Activated effector memory CD4-positive, alpha-beta T cell treated with anti-CD3 and anti-CD28 coated beads, Interleukin-2, amount 50 U/mL, for 16 hours (primary cell): ENCODE data around the gene NUP160.
"Not testable (repeated sequence)": the region's sequence is repeated elsewhere in the genome, so short reads cannot be mapped to it uniquely, and the experiment has no call there.

Experiments
- DNase-seq: peaks from one replicate; pipeline ENCODE4 v3.0.0-alpha.2; 2020

The NUP160 gene

GRCh38 chr11:47860536-47860935 lies 12.4 kb upstream of the NUP160 start:
- DNase-seq: no peak

DNA sequence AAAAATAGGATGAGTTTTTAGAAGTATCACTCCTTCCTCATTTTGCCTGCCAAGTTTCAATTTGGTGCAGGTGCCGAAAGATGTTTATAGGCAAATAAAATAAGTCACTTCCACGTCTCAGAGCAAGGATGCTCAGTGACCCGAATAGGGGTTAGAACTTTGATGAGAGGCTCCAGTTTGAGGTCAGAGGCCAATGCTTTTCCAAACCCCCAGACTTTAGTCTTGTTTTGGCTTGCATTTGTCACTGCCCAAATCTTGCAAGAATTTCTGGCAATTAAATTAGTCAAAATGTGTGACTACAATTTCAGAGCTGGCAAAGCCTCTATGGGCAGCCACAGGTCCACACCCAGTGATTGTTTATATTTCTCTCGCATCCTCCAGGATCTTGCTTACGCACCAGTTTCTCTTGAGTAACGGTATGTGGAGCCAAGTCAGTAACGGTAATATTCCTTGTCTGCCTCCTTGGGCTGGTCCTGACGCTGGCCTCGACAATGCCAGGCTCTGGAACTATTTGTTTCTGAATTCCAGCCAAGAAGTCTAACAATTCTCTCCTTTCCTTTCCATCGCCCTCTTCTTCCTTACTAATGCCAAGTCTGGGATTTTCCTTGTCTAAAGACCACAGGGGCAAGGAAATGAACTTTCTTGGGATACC lies 9.9 kb upstream of the NUP160 start:
- no peak for DNase-seq

- no peak for DNase-seq
Measured at GRCh38 chr11:47857485-47857884, 9.3 kb upstream of the NUP160 start.

- no peak for DNase-seq
Measured at GRCh38 chr11:47856186-47856585, 8.0 kb upstream of the NUP160 start.

- no peak for DNase-seq
Measured at GRCh38 chr11:47854667-47855066, 6.5 kb upstream of the NUP160 start.

- DNase-seq: no peak
Measured at GRCh38 chr11:47852053-47852452, 3.9 kb upstream of the NUP160 start.

- no peak for DNase-seq
Measured at GRCh38 chr11:47850337-47850736, 2.2 kb upstream of the NUP160 start.

- DNase-seq: no peak
Measured at GRCh38 chr11:47848700-47849155, 578 bp upstream of the NUP160 start.

- DNase-seq: no peak
Measured at GRCh38 chr11:47847537-47847891, 636 bp downstream of the NUP160 start.

DNA sequence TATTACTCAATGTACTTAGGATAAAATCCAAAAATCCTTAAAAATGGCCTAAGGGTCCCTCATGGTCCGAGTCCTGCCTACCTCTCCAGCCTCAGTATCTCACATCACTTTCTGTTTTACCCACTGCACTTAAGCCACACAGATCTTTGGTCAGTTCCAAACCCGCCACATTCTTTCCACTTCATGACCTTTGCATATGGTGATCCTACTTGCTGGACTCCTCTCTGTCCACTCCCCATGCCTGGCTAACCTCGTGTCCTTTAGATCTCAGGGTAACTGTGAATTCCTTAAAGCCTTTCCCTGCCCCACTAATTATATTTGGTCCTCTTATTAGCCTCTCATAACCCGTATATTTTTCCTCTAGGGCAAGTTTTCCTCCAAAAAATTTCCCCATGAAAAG lies 1.2 kb downstream of the NUP160 start:
- no peak for DNase-seq

- DNase-seq: no peak
Measured at GRCh38 chr11:47843361-47844055, 4.6 kb downstream of the NUP160 start.

GRCh38 chr11:47842749-47843148 lies 5.4 kb downstream of the NUP160 start:
- DNase-seq: no peak

DNA sequence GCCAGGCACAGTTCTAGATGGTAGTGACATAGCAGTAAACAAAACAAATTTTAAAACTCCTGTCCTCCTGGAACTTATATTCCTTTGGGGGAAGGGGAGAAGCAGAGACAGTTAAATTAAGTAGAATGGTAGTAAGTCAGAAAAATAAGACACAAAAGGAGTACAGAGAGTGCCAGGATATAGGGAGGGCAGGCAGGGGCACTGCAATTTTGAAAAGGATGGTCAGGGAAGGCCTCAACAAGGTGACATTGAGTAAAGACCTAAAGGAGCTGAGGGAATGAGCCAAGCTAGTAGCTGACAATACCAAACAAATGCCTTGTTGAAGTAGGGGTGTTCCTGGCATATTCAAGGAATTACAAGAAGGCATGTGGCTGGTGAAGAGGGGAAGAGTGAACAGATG lies 10.2 kb downstream of the NUP160 start:
- DNase-seq: no peak

DNA sequence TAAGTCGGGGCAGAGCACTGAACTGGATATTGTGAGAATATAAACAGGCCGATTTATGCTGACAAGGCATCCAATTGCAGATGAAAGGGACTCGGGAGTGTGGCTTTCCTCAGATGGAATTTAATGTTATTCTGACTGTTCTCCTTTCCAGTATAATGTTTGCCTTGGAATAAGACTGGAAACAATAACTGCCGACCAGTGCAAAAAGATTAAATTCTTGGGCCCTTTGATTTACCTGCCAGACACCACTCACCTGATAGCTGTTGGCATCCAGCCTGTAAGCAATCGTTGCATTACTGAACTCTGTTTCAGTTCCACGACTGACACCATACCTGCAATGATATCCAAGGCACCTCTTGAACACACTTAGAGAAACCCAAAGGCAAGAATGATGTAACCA lies 10.9 kb downstream of the NUP160 start:
- DNase-seq: no peak

- DNase-seq: not testable (repeated sequence)
Measured at GRCh38 chr11:47830013-47830412, 18.1 kb downstream of the NUP160 start.

DNA sequence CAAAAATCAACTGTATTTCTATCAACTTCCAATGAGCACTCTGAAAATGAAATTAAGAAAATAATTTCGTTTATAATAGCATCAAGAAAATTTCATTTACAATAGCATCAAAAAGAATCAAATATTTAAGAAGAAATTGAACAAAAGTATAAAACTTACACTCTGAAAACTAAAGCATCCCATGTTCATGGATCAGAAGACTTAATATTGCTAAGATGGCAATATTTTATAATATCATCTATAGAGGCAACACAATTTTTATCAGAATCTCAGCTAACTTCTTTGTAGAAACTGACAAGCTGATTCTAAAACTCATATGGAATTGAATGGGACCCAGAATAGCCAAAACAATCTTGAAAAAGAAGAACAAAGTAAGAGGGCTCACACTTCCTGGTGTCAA lies 19.9 kb downstream of the NUP160 start:
- no peak for DNase-seq

- DNase-seq: not testable (repeated sequence)
Measured at GRCh38 chr11:47822664-47823063, 25.5 kb downstream of the NUP160 start.

- no peak for DNase-seq
Measured at GRCh38 chr11:47819743-47820142, 28.4 kb downstream of the NUP160 start.

DNA sequence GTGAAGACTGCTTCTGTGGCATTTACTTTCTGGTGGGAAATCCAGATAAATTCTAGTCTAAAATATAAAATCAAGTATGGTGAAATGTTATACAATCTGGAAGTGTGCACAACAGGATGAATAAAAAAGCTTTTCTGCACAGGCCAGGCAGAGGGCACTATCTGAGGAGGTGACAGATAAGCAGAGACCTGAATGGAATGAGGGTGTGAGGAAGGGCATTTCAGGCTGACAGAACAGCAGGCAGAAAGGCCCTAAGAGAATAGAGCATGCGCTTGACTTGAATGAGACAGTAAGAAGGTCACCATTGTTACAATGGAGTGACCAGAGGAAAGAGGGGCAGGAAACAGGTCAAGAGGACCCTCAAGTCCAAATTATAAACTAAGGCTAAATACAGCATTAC lies 47.4 kb downstream of the NUP160 start:
- no peak for DNase-seq

GRCh38 chr11:47797633-47798032 lies 50.5 kb downstream of the NUP160 start:
- DNase-seq: peak; percentile 69

- DNase-seq: no peak
Measured at GRCh38 chr11:47791774-47792430, 56.2 kb downstream of the NUP160 start.

- DNase-seq: not testable (repeated sequence)
Measured at GRCh38 chr11:47790017-47790416, 58.1 kb downstream of the NUP160 start.

DNA sequence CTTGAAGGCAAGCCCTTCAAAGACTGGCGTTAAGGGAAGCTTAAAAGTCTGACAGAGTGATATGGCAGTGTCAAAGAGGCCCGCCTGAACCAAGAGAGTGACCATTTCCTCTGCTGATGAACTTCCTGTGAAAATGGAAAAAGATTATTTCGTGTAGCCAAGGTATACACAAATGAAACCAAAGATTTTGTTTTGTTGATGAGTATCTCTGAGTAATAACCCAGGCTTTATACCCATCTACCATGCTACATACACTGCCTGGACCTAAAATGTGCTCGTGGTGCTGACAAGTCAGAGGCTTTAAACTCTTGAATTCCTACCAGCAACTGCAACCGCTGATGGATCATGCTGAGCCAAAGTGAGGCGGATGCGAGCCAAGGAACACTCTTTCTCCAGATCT lies 60.0 kb downstream of the NUP160 start:
- no peak for DNase-seq

DNA sequence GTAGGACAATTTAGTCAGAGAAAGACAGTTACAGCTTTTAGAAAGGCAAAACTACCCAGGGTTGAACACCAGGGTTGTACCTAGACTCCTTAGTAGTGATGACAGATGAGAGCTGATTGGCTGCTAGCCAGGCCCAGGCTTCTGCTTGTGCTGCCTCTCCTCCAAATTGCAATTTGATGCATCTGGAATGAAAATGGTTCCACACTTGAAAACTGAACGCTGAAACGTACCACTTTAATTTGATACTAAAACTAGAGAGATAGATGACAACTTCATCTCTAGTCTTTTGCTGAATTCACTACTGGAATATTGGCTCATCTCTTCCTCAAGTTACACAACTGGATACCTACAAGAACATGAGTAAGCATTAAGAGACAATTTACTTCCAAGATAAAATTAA lies 61.8 kb downstream of the NUP160 start:
- no peak for DNase-seq
